Stimulated activated CD8-positive, alpha-beta memory T cell treated with anti-CD3 and anti-CD28 coated beads, Interleukin-12 subunit alpha, Interleukin-12 subunit beta, amount 100 ng/mL, for 4 hours (primary cell): ENCODE data around the gene PNPLA4.

Source experiments
- DNase-seq: peaks from one replicate; pipeline ENCODE4 v3.0.0-alpha.2; 2020; ENCODE audit warnings: low read depth

The PNPLA4 gene

GRCh38 chrX:7872042-7872441, 55.2 kb downstream of the PNPLA4 start:
- no peak for DNase-seq

- no peak for DNase-seq
These were observed 75.0 kb downstream of the PNPLA4 start for GRCh38 chrX:7852166-7852565.
